Glutamatergic neuron (in vitro differentiated cells): ENCODE measurements around the gene MRC2. TPM values are rescaled to one million over a fixed set of nuclear protein-coding genes. Genes with fewer than 3 reads are reported as not detected.
A peak's percentile ranks its signal among the peaks of the same experiment; 100 is the strongest.

Experiments used
- DNase-seq: peaks from one replicate; pipeline ENCODE4 v3.0.0; 2022
- H3K27ac Mint-ChIP-seq: one replicate; pipeline ENCODE4 v1.8.0; 2020; ENCODE audit warnings: mild to moderate bottlenecking, mixed read lengths, inconsistent platforms; ENCODE audit not compliant: unreplicated experiment
- H3K27me3 Mint-ChIP-seq: one replicate; pipeline ENCODE4 v1.8.0; 2020; ENCODE audit warnings: mild to moderate bottlenecking, moderate library complexity, mixed read lengths, inconsistent platforms; ENCODE audit not compliant: unreplicated experiment
- H3K36me3 Mint-ChIP-seq: one replicate; pipeline ENCODE4 v1.8.0; 2020; ENCODE audit warnings: mild to moderate bottlenecking, mixed read lengths, inconsistent platforms; ENCODE audit not compliant: unreplicated experiment
- H3K4me1 Mint-ChIP-seq: one replicate; pipeline ENCODE4 v1.8.0; 2020; ENCODE audit warnings: mild to moderate bottlenecking, low read depth, mixed read lengths, inconsistent platforms; ENCODE audit not compliant: unreplicated experiment
- H3K4me3 Mint-ChIP-seq: one replicate; pipeline ENCODE4 v1.8.0; 2020; ENCODE audit warnings: mild to moderate bottlenecking, mixed read lengths, inconsistent platforms; ENCODE audit not compliant: unreplicated experiment
- H3K9me3 Mint-ChIP-seq: one replicate; pipeline ENCODE4 v1.8.0; 2020; ENCODE audit warnings: mild to moderate bottlenecking, moderate library complexity, mixed read lengths, inconsistent platforms; ENCODE audit not compliant: unreplicated experiment
- total RNA-seq: library from RNA; stranded (reverse); fragmentation: NEBNext Ultra II Directional; extraction: Animal tissue kit (Norgen Biotek cat#: 25700); gene quantifications from one replicate; pipeline ENCODE4 v1.2.1, GENCODE V29; 2021; ENCODE audit not compliant: unreplicated experiment
- TF ChIP-seq, protein P1 (sequence below): fragments of 200-600 bp; sonication (generic); IDR thresholded peaks from one replicate; pipeline ENCODE4 v1.5.0; 2021; ENCODE audit not compliant: partially characterized antibody, unreplicated experiment

Gene MRC2
- total RNA-seq, 1 donor from 2014 or later: 24.0 TPM

DNA sequence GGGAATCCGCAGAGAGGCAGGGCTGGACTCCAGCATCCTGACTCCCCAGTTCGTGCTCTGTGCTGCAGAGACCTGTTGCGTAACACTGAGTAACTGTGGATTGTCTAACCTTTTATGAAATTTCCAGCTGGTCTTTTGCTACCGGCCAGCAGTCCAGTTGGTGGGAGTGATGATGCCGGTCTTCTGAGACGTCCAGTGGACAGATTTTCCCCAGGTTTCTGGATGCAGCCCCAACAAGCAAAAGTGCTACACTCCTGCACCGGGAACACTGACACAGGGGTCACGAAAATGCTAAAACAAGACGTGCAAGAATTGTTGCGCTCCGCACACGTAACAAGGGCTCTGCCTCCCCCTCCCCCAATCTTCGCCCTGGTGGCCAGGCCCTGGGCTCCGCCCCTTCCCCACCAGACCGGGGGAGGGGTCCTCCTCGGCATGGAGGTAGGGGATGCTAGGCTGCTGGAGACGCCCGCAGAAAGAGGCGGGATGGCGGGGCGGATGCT lies 701 bp upstream of the MRC2 start:
- H3K27me3 Mint-ChIP-seq: peaks cover 12% of the 10 kb centered on the region
- H3K4me3 Mint-ChIP-seq: peak overlapping the region; percentile 85
- TF ChIP-seq, protein P1, sequence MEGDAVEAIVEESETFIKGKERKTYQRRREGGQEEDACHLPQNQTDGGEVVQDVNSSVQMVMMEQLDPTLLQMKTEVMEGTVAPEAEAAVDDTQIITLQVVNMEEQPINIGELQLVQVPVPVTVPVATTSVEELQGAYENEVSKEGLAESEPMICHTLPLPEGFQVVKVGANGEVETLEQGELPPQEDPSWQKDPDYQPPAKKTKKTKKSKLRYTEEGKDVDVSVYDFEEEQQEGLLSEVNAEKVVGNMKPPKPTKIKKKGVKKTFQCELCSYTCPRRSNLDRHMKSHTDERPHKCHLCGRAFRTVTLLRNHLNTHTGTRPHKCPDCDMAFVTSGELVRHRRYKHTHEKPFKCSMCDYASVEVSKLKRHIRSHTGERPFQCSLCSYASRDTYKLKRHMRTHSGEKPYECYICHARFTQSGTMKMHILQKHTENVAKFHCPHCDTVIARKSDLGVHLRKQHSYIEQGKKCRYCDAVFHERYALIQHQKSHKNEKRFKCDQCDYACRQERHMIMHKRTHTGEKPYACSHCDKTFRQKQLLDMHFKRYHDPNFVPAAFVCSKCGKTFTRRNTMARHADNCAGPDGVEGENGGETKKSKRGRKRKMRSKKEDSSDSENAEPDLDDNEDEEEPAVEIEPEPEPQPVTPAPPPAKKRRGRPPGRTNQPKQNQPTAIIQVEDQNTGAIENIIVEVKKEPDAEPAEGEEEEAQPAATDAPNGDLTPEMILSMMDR: no peak
- H3K36me3 Mint-ChIP-seq: peaks cover 4% of the 10 kb centered on the region
- H3K9me3 Mint-ChIP-seq: peaks cover 9% of the 10 kb centered on the region
- peak; percentile 60 for DNase-seq
- peak overlapping the region; percentile 28 for H3K27ac Mint-ChIP-seq
- peaks cover 33% of the 10 kb centered on the region for H3K4me1 Mint-ChIP-seq

DNA sequence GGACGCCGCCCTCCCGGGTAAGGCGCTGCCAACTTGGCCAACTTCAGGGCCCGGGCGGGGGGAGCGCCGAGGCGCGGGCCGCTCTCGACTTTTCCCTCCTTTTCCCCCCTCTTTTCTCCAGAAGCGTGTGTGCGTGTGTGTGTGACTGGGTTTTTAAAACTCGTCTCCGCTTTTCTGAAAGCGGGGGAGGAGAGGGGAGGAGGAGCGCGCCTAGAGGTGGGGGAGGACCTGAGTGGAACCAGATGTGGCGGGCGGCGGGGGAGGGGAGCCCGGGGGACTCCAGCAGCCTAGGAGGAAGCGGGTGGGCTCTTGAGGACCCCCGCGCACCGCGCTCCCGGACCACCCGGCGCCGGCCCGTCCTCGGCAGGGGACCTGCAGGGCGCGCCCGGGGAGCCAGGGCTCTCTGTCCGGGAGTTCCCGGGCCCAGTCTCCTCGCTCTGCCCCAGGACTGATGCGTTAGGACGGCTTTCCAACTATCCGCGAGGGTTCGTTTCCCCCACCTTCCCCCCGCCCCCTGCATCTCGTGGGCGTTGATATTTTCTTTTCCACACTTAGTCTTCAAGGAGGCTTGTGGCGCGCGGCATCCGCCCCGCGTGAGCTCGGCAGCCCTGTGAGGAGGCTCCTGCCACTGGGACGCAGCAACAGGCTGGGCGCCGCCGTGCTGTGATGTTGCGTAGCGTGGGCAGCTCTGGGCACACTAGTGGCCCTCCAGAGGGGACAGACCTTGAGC lies 599 bp downstream of the MRC2 start:
- Mint-ChIP-seq H3K27ac (peak overlapping the region; percentile 59), H3K36me3 (peaks cover 4% of the 10 kb centered on the region), H3K4me1 (peaks cover 35% of the 10 kb centered on the region), H3K27me3 (peaks cover 11% of the 10 kb centered on the region), H3K4me3 (peak overlapping the region; percentile 89), H3K9me3 (peaks cover 11% of the 10 kb centered on the region)
- TF ChIP-seq, protein P1: no peak
- no peak for DNase-seq

DNA sequence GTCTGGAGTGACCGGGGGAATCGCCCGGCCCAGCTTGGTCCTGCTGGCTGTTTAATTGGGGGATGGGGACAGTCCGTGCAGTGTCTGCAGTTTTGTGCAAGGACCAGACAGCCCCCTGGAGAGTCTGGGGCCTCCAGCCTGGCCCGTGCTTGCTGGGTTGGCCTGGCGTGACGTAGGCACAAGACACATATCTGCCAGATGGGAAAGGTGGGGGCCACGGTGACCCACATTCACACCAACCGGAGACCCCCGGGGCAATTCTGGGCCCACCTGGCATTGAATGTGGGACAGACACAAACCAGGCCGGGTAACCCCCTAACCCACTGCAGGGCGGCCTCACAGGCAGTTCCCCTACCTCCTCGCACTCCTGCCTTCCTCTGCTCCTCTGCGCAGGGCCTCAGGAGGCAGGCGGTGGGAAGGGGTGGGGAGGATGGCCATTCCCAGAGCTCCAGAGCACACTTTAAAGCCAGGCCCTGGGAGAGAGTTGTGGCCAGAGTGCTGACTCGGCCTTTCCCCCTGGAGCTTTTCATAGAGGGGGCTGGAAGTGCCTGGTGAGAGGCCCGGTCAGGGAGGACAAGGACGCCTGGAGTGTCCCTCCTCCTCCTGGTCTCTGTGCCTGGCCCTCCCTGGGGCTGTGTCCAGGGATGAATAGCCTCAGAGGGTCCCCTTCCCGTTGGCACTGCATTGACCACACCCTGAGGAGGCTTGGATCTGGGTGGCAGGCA lies 1.5 kb downstream of the MRC2 start:
- peak; percentile 54 for DNase-seq
- Mint-ChIP-seq H3K9me3 (peaks cover 11% of the 10 kb centered on the region), H3K4me3 (peak overlapping the region; percentile 89), H3K36me3 (peaks cover 4% of the 10 kb centered on the region), H3K27ac (peak overlapping the region; percentile 22), H3K4me1 (peaks cover 39% of the 10 kb centered on the region), H3K27me3 (peaks cover 11% of the 10 kb centered on the region)
- TF ChIP-seq, protein P1: no peak

DNA sequence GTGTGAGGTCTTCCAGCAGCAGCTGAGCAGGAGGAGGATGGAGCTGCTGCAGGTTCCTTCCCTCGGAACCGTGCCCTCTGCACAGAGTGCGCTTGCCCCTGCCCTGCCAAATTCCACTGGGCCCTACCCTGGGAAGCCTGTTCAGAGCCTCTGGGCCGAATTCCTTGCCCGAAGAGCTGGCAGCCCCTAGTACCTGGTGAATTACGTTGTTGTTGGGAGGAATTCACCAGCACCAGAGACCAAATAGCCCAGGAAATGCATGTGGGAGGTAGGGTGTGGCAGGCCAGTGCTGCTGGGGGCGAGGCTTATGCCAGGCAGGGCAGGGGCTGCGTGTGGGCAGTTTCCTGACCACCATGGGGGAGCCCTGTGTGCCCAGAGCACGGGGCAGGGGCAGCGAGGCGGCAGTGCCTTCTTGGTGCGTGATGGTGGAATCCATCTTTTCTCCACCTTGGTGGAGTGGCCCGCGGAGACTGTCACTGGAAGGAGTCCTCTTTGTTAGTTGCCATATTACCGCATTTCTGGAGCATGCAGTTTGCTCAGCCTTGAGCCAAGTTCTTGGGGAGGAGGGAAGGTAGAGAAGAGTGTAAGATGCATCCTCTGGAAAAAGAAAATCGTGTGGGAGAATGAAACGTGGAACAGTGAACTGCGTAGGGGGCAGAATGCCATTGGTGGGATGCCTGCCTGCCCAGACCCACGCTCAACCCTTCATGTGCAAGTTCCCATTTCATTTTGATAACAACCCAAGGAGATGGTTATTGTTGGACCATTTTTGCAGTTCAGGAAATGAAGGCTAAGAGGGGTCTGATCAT lies 2.3 kb downstream of the MRC2 start:
- H3K4me1 Mint-ChIP-seq: peaks cover 41% of the 10 kb centered on the region

More for the DNA sequence above, 2.3 kb downstream of the MRC2 start:
- TF ChIP-seq, protein P1: no peak
- peaks cover 8% of the 10 kb centered on the region for H3K9me3 Mint-ChIP-seq
- H3K27me3 Mint-ChIP-seq: peaks cover 11% of the 10 kb centered on the region
- H3K27ac Mint-ChIP-seq: peak overlapping the region; percentile 44
- peak overlapping the region; percentile 59 for H3K4me3 Mint-ChIP-seq
- no peaks in the 10 kb centered on the region for H3K36me3 Mint-ChIP-seq
- DNase-seq: no peak
